ENCODE measurements around the gene IL31RA. TPM values are rescaled to one million over a fixed set of nuclear protein-coding genes. Genes with fewer than 3 reads are reported as not detected.
A peak's percentile ranks its signal among the peaks of the same experiment; 100 is the strongest.

Gene IL31RA
- total RNA-seq, 2 donors from 2014 or later: not detected

- no peak for DNase-seq (ENCODE audit: low spot score)
- intact Hi-C loops (cut with DNase I): no loop called here
Measured at GRCh38 chr5:55896663-55897062, 45.5 kb downstream of the IL31RA start.

- intact Hi-C loops (cut with DNase I): no loop called here
Measured at GRCh38 chr5:55897206-55897894, 46.2 kb downstream of the IL31RA start.

DNA sequence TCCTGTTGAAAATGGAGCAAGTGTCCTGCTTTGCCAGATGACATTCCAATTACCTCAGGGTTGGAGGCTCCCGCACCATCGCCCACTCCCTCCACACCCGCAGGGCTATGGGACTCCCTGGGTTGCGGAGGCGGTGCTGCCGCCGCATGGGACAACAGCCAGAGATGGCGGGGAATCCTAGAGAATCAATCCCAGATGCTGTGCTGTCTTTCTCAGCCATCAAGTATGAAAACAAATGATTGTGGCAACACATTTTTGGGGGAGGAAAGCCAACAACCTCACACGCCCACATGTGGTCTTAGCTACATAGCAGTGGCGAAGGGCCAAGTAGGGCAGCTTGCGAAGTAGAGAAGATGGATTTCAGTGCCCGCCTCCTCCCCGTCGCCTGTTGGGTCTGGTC, 46.7 kb downstream of the IL31RA start:
- intact Hi-C loops (cut with DNase I): no loop called here
- DNase-seq (ENCODE audit: low spot score): no peak

More at GRCh38 chr5:55897206-55897894, 46.2 kb downstream of the IL31RA start:
- no peak for DNase-seq (ENCODE audit: low spot score)

DNA sequence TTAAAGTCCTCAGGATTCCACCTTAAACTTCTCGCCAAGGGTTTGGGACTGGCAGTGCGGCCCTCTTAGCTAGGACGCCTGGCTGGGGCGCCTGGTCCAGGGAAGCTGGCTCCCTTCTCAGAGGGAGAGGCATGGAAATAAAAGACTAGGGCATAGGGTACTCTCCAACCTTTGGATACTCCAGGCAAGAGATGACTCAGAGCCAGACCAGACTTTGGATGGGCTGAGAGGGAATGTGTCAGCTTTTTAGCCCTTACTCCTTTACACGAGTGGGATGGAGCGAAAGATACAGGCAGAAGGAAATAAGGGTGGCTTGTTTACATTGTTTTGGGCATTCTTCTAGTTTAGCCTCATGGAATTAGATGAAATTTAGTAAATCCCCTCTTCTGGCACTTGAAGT, 48.2 kb downstream of the IL31RA start:
- intact Hi-C loops (cut with DNase I): no loop called here
- no peak for DNase-seq (ENCODE audit: low spot score)

DNA sequence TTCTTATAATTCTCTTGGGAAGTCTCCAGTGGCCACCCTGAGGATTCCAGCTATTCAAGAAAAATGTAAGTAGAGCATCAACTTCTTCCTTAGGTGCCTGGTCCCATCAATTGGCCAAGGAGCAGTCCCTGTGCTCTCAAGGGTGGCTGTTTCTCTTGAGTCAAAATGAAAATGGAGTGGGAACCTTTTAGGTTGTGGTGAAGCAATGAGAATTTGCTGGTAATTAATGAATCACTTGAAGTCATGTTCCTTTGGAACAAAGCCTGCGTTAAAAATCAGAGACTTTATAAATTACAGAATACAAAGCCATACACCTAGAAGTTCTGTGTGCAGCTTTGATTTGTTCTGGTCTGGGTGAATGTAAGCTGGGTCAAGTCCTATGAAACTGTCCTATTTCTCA, 48.9 kb downstream of the IL31RA start:
- intact Hi-C loops (cut with DNase I): no loop called here
- no peak for DNase-seq (ENCODE audit: low spot score)

- no peak for DNase-seq (ENCODE audit: low spot score)
- intact Hi-C loops (cut with DNase I): no loop called here
Measured at GRCh38 chr5:55900776-55901175, 49.6 kb downstream of the IL31RA start.

GRCh38 chr5:55902696-55903095, 51.5 kb downstream of the IL31RA start:
- intact Hi-C loops (cut with DNase I): no loop called here
- DNase-seq (ENCODE audit: low spot score): no peak

DNA sequence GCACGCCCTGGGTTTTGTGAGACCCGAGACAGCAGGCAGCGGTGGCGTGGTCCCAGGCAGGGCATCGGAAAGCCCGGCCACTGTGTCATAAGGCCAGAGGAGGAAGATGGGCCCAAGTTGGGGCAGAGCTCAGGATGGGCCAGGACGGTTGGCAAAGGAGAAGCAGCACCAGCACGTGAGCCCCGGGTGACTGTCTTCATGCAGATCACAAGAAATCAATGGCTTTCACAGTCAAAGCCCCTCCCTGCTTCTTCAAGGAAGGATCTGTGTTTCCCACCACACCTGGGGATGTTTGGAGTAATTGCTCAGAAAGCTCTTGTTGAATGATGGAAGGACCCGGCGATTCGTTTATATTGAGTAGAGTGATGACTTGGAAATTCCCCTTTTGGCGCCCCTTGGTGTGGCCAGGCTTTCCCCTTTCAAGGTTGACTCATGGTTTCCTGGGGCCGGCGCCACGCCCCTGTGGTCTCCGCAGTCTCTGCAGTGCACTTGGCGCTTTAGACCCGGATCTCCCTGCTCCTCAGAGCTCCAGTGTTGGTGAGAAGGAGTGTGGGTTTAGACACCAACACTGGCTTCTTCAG, 52.1 kb downstream of the IL31RA start:
- intact Hi-C loops (cut with DNase I): no loop called here

DNA sequence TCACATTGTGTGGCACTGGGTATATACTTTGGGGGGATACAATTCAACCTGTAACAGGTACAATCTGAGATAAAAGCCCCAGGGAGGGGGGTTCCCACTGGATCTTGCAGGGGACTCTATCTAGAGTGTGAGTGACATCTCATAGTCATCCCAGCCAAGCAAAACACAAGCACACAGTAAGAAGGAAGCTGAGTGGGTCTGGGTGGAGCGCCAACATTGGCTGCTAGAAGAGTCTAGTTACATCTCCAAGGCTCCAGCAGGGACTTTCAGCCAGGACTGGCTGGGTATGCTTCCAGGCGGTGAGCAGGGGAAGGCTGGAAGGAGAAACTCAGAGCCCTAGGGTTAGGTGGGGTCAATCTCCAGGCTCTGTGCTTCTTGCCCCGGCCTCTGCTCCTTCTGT, 53.0 kb downstream of the IL31RA start:
- peak; percentile 85 for DNase-seq (ENCODE audit: low spot score)
- intact Hi-C loops (cut with DNase I): no loop called here

More for the DNA sequence above, 52.1 kb downstream of the IL31RA start:
- no peak for DNase-seq (ENCODE audit: low spot score)

DNA sequence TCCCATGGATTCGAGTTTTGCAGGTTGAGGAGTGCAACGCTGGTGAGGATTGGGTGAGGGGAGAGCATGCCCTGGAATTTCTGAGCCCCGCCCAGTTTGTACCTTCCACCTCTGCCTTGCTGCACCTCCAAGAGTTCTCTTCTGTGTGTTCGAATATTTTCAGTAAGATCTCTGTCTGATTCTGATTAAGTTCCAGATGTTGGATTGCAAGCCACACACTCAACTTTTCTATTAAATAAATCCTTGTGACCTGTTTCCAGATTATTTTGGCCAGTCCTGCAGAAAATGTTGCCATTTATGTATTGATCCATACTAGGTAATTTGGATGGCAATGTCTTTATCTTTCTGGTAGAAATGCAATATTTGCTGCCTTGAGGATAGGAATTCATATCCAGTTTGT, 54.1 kb downstream of the IL31RA start:
- no peak for DNase-seq (ENCODE audit: low spot score)
- intact Hi-C loops (cut with DNase I): no loop called here

- intact Hi-C loops (cut with DNase I): no loop called here
Measured at GRCh38 chr5:55907927-55908326, 56.8 kb downstream of the IL31RA start.

GRCh38 chr5:55908804-55909203, 57.6 kb downstream of the IL31RA start:
- intact Hi-C loops (cut with DNase I): no loop called here
- no peak for DNase-seq (ENCODE audit: low spot score)

More at GRCh38 chr5:55907927-55908326, 56.8 kb downstream of the IL31RA start:
- no peak for DNase-seq (ENCODE audit: low spot score)

GRCh38 chr5:55911784-55912653, 60.9 kb downstream of the IL31RA start:
- no peak for DNase-seq (ENCODE audit: low spot score)
- intact Hi-C loops (cut with DNase I): no loop called here

DNA sequence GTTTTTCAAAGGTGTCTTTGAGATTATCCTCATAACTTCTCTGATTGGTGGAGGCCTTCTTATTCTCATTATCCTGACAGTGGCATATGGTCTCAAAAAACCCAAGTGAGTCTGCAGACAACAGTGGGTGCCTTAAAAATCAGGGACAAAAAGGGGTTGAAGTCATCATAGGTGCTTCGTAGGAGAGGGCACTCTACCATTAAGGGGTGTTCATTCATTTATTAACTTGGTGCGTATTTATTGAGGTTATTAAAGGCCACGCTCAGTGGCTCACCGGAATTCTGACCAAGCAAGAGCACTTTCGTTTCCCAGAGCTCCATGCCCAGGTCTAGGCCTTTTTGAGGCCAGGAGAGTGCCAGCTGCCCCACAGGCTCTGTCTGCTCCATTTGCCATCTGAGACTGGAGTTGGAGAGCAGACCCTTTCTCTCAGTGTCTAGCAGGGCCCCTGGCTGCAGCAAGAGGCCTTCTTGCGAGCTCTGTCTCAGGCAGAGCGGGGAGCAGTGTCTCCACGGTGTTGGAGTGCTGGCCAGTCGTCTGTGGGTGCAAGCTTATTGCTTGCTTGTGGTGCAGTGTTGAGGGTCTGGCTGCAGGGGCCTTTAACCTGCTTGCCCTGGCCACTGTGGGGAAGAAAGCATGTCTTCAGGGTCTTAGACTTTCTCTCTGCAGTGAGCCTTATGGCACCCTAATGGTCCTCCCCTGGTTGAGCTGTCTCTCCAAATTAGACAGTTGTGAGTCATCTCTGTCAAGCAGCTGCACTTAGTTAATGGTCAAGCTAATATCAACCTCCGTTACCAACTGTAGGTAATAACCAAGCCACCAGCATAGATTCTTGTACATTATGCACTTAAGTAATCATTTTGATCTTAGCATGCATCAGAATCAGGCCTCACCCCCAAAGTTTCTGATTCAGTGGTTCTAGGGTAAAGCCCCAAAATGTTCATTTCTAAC, 62.6 kb downstream of the IL31RA start:
- DNase-seq (ENCODE audit: low spot score): no peak
- intact Hi-C loops (cut with DNase I): no loop called here

GRCh38 chr5:55914971-55915370, 63.8 kb downstream of the IL31RA start:
- intact Hi-C loops (cut with DNase I): no loop called here
- DNase-seq (ENCODE audit: low spot score): no peak

GRCh38 chr5:55915783-55916182, 64.6 kb downstream of the IL31RA start:
- intact Hi-C loops (cut with DNase I): no loop called here
- DNase-seq (ENCODE audit: low spot score): no peak

DNA sequence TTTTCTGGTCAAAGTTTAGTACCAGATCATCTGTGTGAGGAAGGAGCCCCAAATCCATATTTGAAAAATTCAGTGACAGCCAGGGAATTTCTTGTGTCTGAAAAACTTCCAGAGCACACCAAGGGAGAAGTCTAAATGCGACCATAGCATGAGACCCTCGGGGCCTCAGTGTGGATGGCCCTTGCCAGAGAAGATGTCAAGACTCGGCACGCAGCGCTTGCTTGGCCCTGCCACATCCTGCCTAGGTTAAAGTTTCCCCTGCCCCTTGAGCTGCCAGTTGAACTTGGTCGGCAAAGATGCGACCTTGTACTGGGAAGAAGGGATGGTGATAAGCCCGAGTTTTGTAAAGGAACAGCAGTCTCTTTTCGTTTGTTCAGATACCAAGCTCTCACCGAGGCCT, 65.8 kb downstream of the IL31RA start:
- intact Hi-C loops (cut with DNase I): no loop called here
- no peak for DNase-seq (ENCODE audit: low spot score)

DNA sequence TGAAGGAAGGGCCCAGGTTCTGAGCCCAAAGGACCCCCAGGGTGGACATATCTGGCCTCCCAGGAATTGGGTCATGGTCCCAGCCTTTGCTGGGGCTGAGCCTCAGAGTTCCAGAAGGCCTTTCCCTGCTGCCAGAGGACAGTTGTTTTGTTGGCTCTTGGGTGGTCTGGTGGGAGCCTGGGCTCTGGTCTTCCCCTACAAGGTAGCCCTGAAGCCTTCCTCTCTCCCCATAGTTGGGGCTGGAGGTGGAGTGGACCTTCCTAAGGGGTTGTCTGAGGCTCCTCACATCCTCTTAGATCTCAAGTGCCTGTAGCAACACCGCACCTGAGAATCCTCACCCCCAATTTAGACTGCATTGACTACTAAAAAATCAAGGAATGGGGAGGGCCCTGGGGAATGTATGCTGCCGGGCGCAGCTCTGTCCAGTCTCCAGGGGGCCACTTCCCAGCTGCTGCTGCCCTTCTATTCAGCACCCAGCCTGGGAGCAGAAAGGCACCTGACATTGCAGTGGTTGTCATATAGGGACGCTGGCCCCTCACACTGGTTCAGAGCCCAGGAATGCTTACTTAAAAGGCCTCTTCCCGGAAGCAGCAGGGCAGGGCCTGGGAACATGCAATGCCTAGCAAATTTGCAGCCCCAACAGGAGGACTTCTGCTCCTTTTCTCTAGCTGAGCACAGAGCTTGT, 66.4 kb downstream of the IL31RA start:
- no peak for DNase-seq (ENCODE audit: low spot score)
- intact Hi-C loops (cut with DNase I): no loop called here

All from posterior vena cava (tissue), 2 donors.